Activated CD4-positive, alpha-beta T cell treated with anti-CD3 and anti-CD28 coated beads, Interleukin-2, amount 50 U/mL, for 4 hours (primary cell): ENCODE measurements around the gene FMO2.

Experiments used
- DNase-seq, 2 experiments: peaks; one replicate each; pipeline ENCODE4 v3.0.0-alpha.2; 2020

The FMO2 gene

GRCh38 chr1:171258943-171259342, 73.8 kb downstream of the FMO2 start:
- no peak for DNase-seq
